Activated CD4-positive, alpha-beta T cell treated with anti-CD3 and anti-CD28 coated beads, Interleukin-2, Interleukin-6, amounts not matched to agents 100 ng/mL and 50 ng/mL, durations not matched to agents 16 hours and 8 hours (primary cell): ENCODE results near the gene USF2.

Experiments used
- DNase-seq: peaks from one replicate; pipeline ENCODE4 v3.0.0-alpha.2; 2020

The USF2 gene

DNA sequence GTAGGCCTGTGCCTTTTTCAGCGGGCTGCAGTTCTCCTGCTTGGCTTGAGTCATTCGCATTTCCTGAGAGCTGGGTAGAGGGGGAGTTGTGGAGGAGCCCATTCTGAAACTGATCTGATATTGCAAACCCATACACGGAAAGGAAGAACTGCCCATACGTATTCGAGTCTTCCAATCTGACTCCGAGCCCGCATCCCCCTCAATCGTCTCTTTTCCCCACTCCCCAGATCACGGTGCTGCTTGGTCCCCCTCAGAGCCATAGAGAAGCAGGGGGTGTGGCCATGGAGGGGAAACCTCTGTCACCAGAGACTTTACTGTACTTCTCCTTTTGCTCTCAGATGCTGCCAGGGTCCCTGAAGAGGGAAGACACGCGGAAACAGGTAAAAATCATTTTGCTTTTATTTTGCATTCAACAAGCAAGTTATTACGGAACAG is 60.1 kb downstream of the USF2 start, which contains the start of gene CD22:
CD22 (plus strand) TSS at position 337 of the 435 bp plus-strand sequence. CDS start 2,854 bp downstream, outside the sequence.
- DNase-seq, result no peak

DNA sequence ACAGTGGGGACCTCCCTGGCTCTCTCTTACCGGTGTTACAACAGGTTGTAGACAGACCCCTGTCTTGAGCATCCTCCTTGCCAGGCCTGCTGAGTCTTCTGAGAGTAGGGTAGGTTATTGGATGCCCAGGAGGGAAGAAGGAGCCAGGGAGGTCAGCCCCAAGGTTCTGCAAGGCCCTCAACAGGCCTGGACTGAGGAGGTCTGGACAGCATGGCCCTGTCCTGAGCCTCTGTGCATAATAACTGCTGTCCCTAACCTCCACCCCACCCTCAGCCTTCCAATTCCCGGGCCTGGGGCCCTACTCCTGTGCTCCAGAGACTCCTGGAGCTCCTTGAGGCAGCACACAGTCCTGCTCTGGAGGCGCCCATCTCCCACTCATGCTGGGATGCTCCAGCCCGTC is 60.6 kb downstream of the USF2 start:
- DNase-seq, result no peak
